ENCODE data around the gene METTL2B.

DNA sequence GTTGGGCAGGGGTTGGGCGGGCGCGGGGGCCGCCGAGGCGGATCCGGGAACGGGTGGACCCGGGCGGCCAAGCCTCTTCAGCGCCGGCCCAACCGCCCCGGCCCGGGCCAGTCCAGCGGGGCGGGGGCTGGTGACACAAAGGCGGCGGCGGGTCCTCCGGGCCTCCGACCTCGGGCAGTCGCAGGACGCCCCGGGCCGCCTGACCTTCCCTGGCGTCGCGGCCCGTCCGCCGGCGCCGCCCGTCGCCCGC is 54.2 kb downstream of the METTL2B start:
- TF ChIP-seq, protein P1, sequence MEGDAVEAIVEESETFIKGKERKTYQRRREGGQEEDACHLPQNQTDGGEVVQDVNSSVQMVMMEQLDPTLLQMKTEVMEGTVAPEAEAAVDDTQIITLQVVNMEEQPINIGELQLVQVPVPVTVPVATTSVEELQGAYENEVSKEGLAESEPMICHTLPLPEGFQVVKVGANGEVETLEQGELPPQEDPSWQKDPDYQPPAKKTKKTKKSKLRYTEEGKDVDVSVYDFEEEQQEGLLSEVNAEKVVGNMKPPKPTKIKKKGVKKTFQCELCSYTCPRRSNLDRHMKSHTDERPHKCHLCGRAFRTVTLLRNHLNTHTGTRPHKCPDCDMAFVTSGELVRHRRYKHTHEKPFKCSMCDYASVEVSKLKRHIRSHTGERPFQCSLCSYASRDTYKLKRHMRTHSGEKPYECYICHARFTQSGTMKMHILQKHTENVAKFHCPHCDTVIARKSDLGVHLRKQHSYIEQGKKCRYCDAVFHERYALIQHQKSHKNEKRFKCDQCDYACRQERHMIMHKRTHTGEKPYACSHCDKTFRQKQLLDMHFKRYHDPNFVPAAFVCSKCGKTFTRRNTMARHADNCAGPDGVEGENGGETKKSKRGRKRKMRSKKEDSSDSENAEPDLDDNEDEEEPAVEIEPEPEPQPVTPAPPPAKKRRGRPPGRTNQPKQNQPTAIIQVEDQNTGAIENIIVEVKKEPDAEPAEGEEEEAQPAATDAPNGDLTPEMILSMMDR (IDR thresholded peaks at IDR 0.05), result no peak
- no peak for TF ChIP-seq POLR2A (IDR thresholded peaks at IDR 0.05)
- TF ChIP-seq POLR2AphosphoS5 (IDR thresholded peaks at IDR 0.05), result no peak
- no peak for TF ChIP-seq EP300 (IDR thresholded peaks at IDR 0.05)
